Activated naive CD8-positive, alpha-beta T cell treated with anti-CD3 and anti-CD28 coated beads, Interleukin-2, amount 50 U/mL, for 16 hours (primary cell): Measurements from ENCODE around the gene HOATZ.

Experiments used
- DNase-seq: peaks from one replicate; pipeline ENCODE4 v3.0.0-alpha.2; 2020; ENCODE audit warnings: low read depth, low spot score

The HOATZ gene

GRCh38 chr11:111577821-111578220 is 63.2 kb downstream of the HOATZ start:
- DNase-seq, result no peak

DNA sequence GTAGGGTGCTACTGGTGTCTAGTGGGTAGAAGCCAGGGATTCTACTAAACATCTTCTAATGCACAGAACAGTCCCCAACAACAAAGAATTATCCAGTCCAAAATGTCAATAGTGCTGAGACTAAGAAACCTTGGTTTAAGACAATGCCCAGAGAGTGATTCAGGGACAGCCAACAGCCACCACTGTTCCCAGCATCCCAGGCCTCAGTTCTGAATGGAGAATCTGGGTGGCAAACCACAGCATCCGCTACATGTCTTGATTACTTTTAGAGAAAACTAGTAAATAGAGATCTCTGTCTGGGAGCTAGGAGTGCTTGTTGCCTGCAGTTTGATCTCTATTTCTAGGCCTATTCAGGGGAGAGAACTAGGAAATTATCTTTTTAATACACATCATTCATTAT is 66.8 kb downstream of the HOATZ start:
- DNase-seq, result no peak

- no peak for DNase-seq
These were observed 67.6 kb downstream of the HOATZ start for GRCh38 chr11:111582163-111582562.

GRCh38 chr11:111582881-111583280 is 68.3 kb downstream of the HOATZ start:
- DNase-seq, result no peak

- no peak for DNase-seq
These were observed 70.8 kb downstream of the HOATZ start for GRCh38 chr11:111585371-111585770.

DNA sequence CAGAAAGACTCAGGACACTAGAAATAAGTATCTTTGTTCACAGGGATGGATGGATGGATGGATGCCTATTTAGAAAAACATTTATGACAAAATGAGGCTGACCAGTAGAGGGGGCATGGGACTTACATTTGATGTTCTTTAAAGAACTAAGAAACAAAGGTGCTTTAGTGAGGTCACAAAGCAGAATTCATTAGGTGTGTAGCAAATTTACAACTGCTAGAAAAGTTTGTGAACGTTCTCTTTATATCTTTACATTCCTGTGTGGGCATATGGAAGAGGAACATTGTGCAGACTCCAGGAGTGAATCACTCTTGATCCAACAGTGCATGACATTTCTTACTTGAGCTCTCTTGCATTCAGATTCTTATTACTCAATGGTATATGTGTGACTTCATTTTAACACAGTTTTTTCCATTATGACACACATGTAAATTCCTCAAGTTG is 71.8 kb downstream of the HOATZ start:
- DNase-seq, result no peak
